CD14-positive monocyte (primary cell): ENCODE measurements around the gene NAT10. TPM values are rescaled to one million over a fixed set of nuclear protein-coding genes. Genes with fewer than 3 reads are reported as not detected.

ENCODE experiments used
- DNase-seq, 3 donors: peaks; one replicate each; pipeline ENCODE4 v3.0.0-alpha.2; 2011 to 2022
- H2AFZ ChIP-seq: 2 replicates; pipeline ENCODE4 v1.6.0; 2012; ENCODE audit warnings: mild to moderate bottlenecking, low read depth, low read length, inconsistent platforms; ENCODE audit not compliant: insufficient read depth, poor library complexity, severe bottlenecking
- H3K27ac ChIP-seq, 2 donors: 1 replicate in 1 of 2; 2 replicates in 1 of 2; pipeline ENCODE4 v1.5.1; 2012 to 2013; ENCODE audit warnings: low read length in 2 of 2, control low read depth in 1 of 2, inconsistent platforms in 1 of 2, low read depth in 1 of 2, mild to moderate bottlenecking in 1 of 2
- H3K27me3 ChIP-seq, 2 donors: one replicate each; pipeline versions ENCODE4 v1.6.0 to v1.6.1; 2011 to 2013; ENCODE audit warnings: low read length in 2 of 2; ENCODE audit not compliant: control insufficient read depth in 2 of 2, insufficient read depth in 2 of 2
- H3K36me3 ChIP-seq, 2 donors: replicated peaks in 1 of 2; 1 replicate in 1 of 2; 2 replicates in 1 of 2; pipeline versions ENCODE4 v1.5.1 to v1.6.1; 2012 to 2013; ENCODE audit warnings: low read length in 2 of 2, control low read depth in 1 of 2, inconsistent platforms in 1 of 2, mild to moderate bottlenecking in 1 of 2; ENCODE audit not compliant: insufficient read depth in 2 of 2, control insufficient read depth in 1 of 2
- H3K4me1 ChIP-seq, 2 donors: 1 replicate in 1 of 2; 2 replicates in 1 of 2; pipeline versions ENCODE4 v1.5.1 to v1.6.1; 2012 to 2013; ENCODE audit warnings: low read length in 2 of 2, control low read depth in 1 of 2, inconsistent platforms in 1 of 2, mild to moderate bottlenecking in 1 of 2, moderate library complexity in 1 of 2; ENCODE audit not compliant: insufficient read depth in 2 of 2, control insufficient read depth in 1 of 2
- H3K4me2 ChIP-seq: replicated peaks from 2 replicates; pipeline ENCODE3; 2012; ENCODE audit warnings: low read length, moderate library complexity, mild to moderate bottlenecking; ENCODE audit not compliant: poor library complexity, severe bottlenecking; ENCODE audit errors: extremely low read depth
- H3K4me3 ChIP-seq, 3 experiments: fragments of 200-600 bp in 1 of 3; sonication (generic) in 1 of 3; replicated peaks in 1 of 3; 1 replicate in 2 of 3; 2 replicates in 1 of 3; pipeline ENCODE4 v1.5.1; 2011 to 2013; ENCODE audit warnings: low read length in 3 of 3, mild to moderate bottlenecking in 3 of 3, control low read depth in 2 of 3, low read depth in 2 of 3, inconsistent platforms in 1 of 3, moderate library complexity in 1 of 3
- H3K79me2 ChIP-seq: 2 replicates; pipeline ENCODE4 v1.6.0; 2012; ENCODE audit warnings: mild to moderate bottlenecking, control low read depth, inconsistent platforms, low read length, moderate library complexity; ENCODE audit not compliant: insufficient read depth
- H3K9ac ChIP-seq: 2 replicates; pipeline ENCODE4 v1.6.0; 2017; ENCODE audit warnings: low read length, mild to moderate bottlenecking; ENCODE audit not compliant: insufficient read depth, poor library complexity, severe bottlenecking
- H3K9me3 ChIP-seq, 2 donors: replicated peaks in 1 of 2; 1 replicate in 1 of 2; 2 replicates in 1 of 2; pipeline versions ENCODE4 v1.5.1 to v1.6.1; 2012 to 2013; ENCODE audit warnings: low read length in 2 of 2, control low read depth in 1 of 2; ENCODE audit not compliant: control insufficient read depth in 1 of 2, insufficient read depth in 1 of 2
- H4K20me1 ChIP-seq: 2 replicates; pipeline ENCODE4 v1.6.0; 2012; ENCODE audit warnings: mild to moderate bottlenecking, low read length, control low read depth, moderate library complexity; ENCODE audit not compliant: insufficient read depth
- H3K27ac Mint-ChIP-seq, 7 donors: one replicate each; pipeline ENCODE4 v1.8.0; 2020; ENCODE audit warnings: mild to moderate bottlenecking in 7 of 7, mixed read lengths in 7 of 7, moderate library complexity in 6 of 7, inconsistent platforms in 2 of 7
- H3K27me3 Mint-ChIP-seq, 3 donors: one replicate each; pipeline ENCODE4 v1.8.0; 2021 to 2022; ENCODE audit warnings: low read depth in 3 of 3, mild to moderate bottlenecking in 3 of 3, mixed read lengths in 3 of 3, moderate library complexity in 3 of 3, inconsistent platforms in 1 of 3
- H3K36me3 Mint-ChIP-seq, 2 donors: one replicate each; pipeline ENCODE4 v1.8.0; 2020; ENCODE audit warnings: mixed read lengths in 2 of 2, inconsistent platforms in 1 of 2, mild to moderate bottlenecking in 1 of 2
- H3K4me1 Mint-ChIP-seq: one replicate; pipeline ENCODE4 v1.8.0; 2020; ENCODE audit warnings: mild to moderate bottlenecking, mixed read lengths
- H3K4me3 Mint-ChIP-seq, 2 donors: one replicate each; pipeline ENCODE4 v1.8.0; 2020; ENCODE audit warnings: mild to moderate bottlenecking in 2 of 2, mixed read lengths in 2 of 2, moderate library complexity in 1 of 2
- H3K9me3 Mint-ChIP-seq, 7 donors: one replicate each; pipeline ENCODE4 v1.8.0; 2020 to 2022; ENCODE audit warnings: mixed read lengths in 7 of 7, mild to moderate bottlenecking in 6 of 7, moderate library complexity in 6 of 7, inconsistent platforms in 2 of 7
- WGBS: methylation state at CpG from one replicate; pipeline ENCODE4 v1.1.5; 2013; ENCODE audit warnings: missing lambda C conversion rate; ENCODE audit not compliant: insufficient coverage; 5-methylcytosine and 5-hydroxymethylcytosine counted together
- intact Hi-C, 2 donors: fragments of 100-400 bp; cut with micrococcal nuclease; formaldehyde crosslinking; loops; one replicate each; pipeline versions ENCODE4 v1.15.0 to v1.15.1; 2023
- polyA plus RNA-seq, 3 donors: library from polyadenylated mRNA; depleted of rRNA in 1 of 3; unstranded in 2 of 3; stranded (reverse) in 1 of 3; fragments of 300-500 nt in 2 of 3; fragments of >200 nt in 1 of 3; fragmentation: Illumina TruSeq in 2 of 3; gene quantifications; 1 replicate in 2 of 3; 2 replicates in 1 of 3; pipeline ENCODE4 v1.2.3, GENCODE V29; 2012 to 2021
- TF ChIP-seq, protein P1 (sequence below): fragments of 200-600 bp; IDR thresholded peaks from one replicate; pipeline ENCODE4 v1.8.0; 2022; ENCODE audit warnings: antibody characterized with exemption, mild to moderate bottlenecking

NAT10 gene
- polyA plus RNA-seq, 3 donors = 10.1 to 13.3 (median 13.1) TPM

DNA sequence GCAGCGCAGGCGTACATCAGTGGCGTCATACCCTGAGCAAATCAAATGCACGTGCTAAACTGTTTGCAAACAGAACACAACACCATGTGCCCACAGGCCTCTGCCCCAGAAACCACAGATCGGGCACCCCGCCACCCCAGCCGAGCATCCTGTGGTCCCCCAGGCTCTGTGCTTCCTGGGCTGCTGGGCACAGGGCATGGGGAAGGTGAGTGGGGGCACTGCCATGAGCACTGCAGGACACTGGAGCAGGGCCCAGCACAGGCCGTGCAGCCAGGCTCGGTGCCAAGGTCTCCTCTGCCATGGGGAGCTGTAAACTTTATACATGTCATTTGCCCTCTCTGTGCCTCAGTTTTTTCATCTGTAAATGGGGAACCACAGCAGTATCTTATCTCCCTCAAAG lies 62.5 kb downstream of the NAT10 start:
- H3K79me2 ChIP-seq = no peaks in the 10 kb centered on the region
- no peak overlapping the region for H2AFZ ChIP-seq
- Mint-ChIP-seq H3K27ac (no peak overlapping the region), H3K4me3 (no peak overlapping the region), H3K9me3 (peaks cover 0 to 2% (median 0%) of the 10 kb centered on the region in 7 donors), H3K27me3 (peaks cover 0 to 4% (median under 1%) of the 10 kb centered on the region in 3 donors), H3K4me1 (no peaks in the 10 kb centered on the region), H3K36me3 (peaks cover 2% of the 10 kb centered on the region in 2 donors)
- H3K9ac ChIP-seq = no peak overlapping the region
- intact Hi-C loops = no loop called here
- WGBS = 73% methylated on average over 8 of the region's 9 CpGs
- H3K9me3 ChIP-seq = no peaks in the 10 kb centered on the region
- H3K4me1 ChIP-seq = no peaks in the 10 kb centered on the region
- H3K27me3 ChIP-seq = no peaks in the 10 kb centered on the region
- DNase-seq = no peak
- H3K4me2 ChIP-seq = no peak overlapping the region
- TF ChIP-seq, protein P1, sequence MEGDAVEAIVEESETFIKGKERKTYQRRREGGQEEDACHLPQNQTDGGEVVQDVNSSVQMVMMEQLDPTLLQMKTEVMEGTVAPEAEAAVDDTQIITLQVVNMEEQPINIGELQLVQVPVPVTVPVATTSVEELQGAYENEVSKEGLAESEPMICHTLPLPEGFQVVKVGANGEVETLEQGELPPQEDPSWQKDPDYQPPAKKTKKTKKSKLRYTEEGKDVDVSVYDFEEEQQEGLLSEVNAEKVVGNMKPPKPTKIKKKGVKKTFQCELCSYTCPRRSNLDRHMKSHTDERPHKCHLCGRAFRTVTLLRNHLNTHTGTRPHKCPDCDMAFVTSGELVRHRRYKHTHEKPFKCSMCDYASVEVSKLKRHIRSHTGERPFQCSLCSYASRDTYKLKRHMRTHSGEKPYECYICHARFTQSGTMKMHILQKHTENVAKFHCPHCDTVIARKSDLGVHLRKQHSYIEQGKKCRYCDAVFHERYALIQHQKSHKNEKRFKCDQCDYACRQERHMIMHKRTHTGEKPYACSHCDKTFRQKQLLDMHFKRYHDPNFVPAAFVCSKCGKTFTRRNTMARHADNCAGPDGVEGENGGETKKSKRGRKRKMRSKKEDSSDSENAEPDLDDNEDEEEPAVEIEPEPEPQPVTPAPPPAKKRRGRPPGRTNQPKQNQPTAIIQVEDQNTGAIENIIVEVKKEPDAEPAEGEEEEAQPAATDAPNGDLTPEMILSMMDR = no peak
- no peak overlapping the region for H3K27ac ChIP-seq
- H4K20me1 ChIP-seq = no peaks in the 10 kb centered on the region
- no peak overlapping the region for H3K4me3 ChIP-seq
- H3K36me3 ChIP-seq = no peaks in the 10 kb centered on the region

DNA sequence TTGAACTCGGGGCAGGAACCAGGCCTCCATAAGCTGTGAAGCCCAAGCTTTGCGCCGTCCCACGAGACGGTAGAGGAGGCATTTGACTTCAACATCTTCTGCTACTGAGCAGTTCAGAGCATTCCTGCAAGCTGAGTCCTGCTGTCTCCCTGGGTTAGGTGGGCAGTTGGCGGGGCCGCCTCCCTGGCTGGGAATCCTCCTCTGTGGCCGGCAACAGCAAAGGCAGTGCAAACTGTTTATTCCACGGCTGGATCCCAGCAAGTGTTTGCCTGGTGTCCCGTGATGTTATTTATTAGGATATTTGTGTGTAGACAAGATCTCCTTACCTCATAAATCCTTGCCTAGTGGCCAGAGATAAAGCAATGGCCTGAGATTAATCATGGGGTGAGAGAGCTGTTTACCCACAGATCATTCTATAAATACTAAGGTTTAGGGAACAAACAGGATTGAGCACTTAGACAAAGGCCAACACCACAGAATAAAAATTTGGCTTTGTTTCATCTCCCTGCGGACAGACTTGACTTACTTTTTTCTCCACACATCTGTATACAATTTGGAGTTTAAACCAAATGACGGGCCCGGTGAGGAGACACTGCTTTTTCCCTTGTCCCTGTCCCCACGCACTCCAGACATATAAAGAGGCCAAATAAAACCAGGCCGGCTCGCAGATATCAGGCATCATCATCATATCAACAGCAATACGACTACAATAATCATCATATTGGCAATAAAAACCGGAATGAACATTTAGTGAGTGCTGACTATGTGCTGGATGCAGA lies 63.4 kb downstream of the NAT10 start:
- no peak overlapping the region for H2AFZ ChIP-seq
- H4K20me1 ChIP-seq = no peaks in the 10 kb centered on the region
- H3K4me2 ChIP-seq = no peak overlapping the region
- Mint-ChIP-seq H3K4me3 (no peak overlapping the region), H3K36me3 (peaks cover 2% of the 10 kb centered on the region in 2 donors), H3K9me3 (peaks cover 0 to 2% (median 0%) of the 10 kb centered on the region in 7 donors), H3K4me1 (peaks cover 1% of the 10 kb centered on the region), H3K27ac (no peak overlapping the region), H3K27me3 (peaks cover 0 to 4% (median 3%) of the 10 kb centered on the region in 3 donors)
- TF ChIP-seq, protein P1 = no peak
- no peaks in the 10 kb centered on the region for H3K36me3 ChIP-seq
- intact Hi-C loops = no loop called here
- H3K27me3 ChIP-seq = no peaks in the 10 kb centered on the region
- no peak overlapping the region for H3K9ac ChIP-seq
- DNase-seq = no peak
- H3K4me1 ChIP-seq = peaks cover 0 to 1% of the 10 kb centered on the region in 2 donors
- no peaks in the 10 kb centered on the region for H3K79me2 ChIP-seq
- 78% methylated on average over 6 of the region's 18 CpGs for WGBS
- H3K27ac ChIP-seq = no peak overlapping the region
- no peak overlapping the region for H3K4me3 ChIP-seq
- no peaks in the 10 kb centered on the region for H3K9me3 ChIP-seq
